Large intestine (tissue), 3 donors: ENCODE measurements around the gene PDE4D. TPM values are rescaled to one million over a fixed set of nuclear protein-coding genes. Genes with fewer than 3 reads are reported as not detected.
"Not testable (repeated sequence)": the region's sequence is repeated elsewhere in the genome, so short reads cannot be mapped to it uniquely, and the experiment has no call there.

Source experiments
- DNase-seq, 2 donors: peaks; one replicate each; pipeline versions ENCODE4 v3.0.0 to v3.0.0-alpha.2; 2013
- H3K27ac ChIP-seq: one replicate; pipeline ENCODE4 v1.5.1; 2013; ENCODE audit warnings: low read length
- H3K27me3 ChIP-seq: 2 replicates; pipeline ENCODE4 v1.6.1; 2013; ENCODE audit warnings: low read length; ENCODE audit not compliant: control insufficient read depth, insufficient read depth
- H3K36me3 ChIP-seq: 2 replicates; pipeline ENCODE4 v1.6.1; 2013; ENCODE audit warnings: low read length; ENCODE audit not compliant: control insufficient read depth, insufficient read depth
- H3K4me1 ChIP-seq: one replicate; pipeline ENCODE4 v1.6.1; 2013; ENCODE audit warnings: low read length; ENCODE audit not compliant: control insufficient read depth, insufficient read depth
- H3K4me3 ChIP-seq: one replicate; pipeline ENCODE4 v1.5.1; 2013; ENCODE audit warnings: low read length
- H3K9me3 ChIP-seq: one replicate; pipeline ENCODE4 v1.6.1; 2013; ENCODE audit warnings: mild to moderate bottlenecking, low read depth, low read length, moderate library complexity; ENCODE audit not compliant: control insufficient read depth
- WGBS: methylation state at CpG from one replicate; pipeline ENCODE4 v1.1.5; 2013; ENCODE audit warnings: low lambda C conversion rate; ENCODE audit not compliant: insufficient coverage; 5-methylcytosine and 5-hydroxymethylcytosine counted together
- polyA plus RNA-seq: library from polyadenylated mRNA; unstranded; fragments of 120-200 nt; gene quantifications from one replicate; pipeline ENCODE4 v1.2.1, GENCODE V29; 2013

Gene PDE4D
- polyA plus RNA-seq, 1 donor, result 13.5 TPM

- 100% methylated on average over 1 of the region's 4 CpGs for WGBS
- Histone ChIP-seq H3K4me3 (no peak overlapping the region), H3K9me3 (no peaks in the 10 kb centered on the region), H3K4me1 (no peaks in the 10 kb centered on the region), H3K27ac (no peak overlapping the region), H3K36me3 (no peaks in the 10 kb centered on the region), H3K27me3 (no peaks in the 10 kb centered on the region)
- no peak for DNase-seq
Observed at GRCh38 chr5:59003124-59003523, 890.4 kb downstream of the PDE4D start.

GRCh38 chr5:59002162-59002825, 891.2 kb downstream of the PDE4D start:
- no peaks in the 10 kb centered on the region for H3K9me3 ChIP-seq
- no peak for DNase-seq
- H3K4me1 ChIP-seq, result no peaks in the 10 kb centered on the region
- H3K36me3 ChIP-seq, result no peaks in the 10 kb centered on the region
- H3K4me3 ChIP-seq, result no peak overlapping the region
- H3K27me3 ChIP-seq, result no peaks in the 10 kb centered on the region
- WGBS, result 100% methylated on average over 1 of the region's 1 CpG
- no peak overlapping the region for H3K27ac ChIP-seq

GRCh38 chr5:59001716-59002115, 891.8 kb downstream of the PDE4D start:
- H3K4me1 ChIP-seq, result no peaks in the 10 kb centered on the region
- 95% methylated on average over 3 of the region's 6 CpGs for WGBS
- H3K36me3 ChIP-seq, result no peaks in the 10 kb centered on the region
- H3K27me3 ChIP-seq, result no peaks in the 10 kb centered on the region
- H3K4me3 ChIP-seq, result no peak overlapping the region
- no peak overlapping the region for H3K27ac ChIP-seq
- no peak for DNase-seq
- H3K9me3 ChIP-seq, result no peaks in the 10 kb centered on the region

- Histone ChIP-seq H3K27ac (no peak overlapping the region), H3K4me1 (no peaks in the 10 kb centered on the region), H3K36me3 (no peaks in the 10 kb centered on the region), H3K9me3 (no peaks in the 10 kb centered on the region), H3K4me3 (no peak overlapping the region), H3K27me3 (no peaks in the 10 kb centered on the region)
- DNase-seq, result no peak
Observed at GRCh38 chr5:59001154-59001553, 892.4 kb downstream of the PDE4D start.

- Histone ChIP-seq H3K9me3 (no peaks in the 10 kb centered on the region), H3K27ac (no peak overlapping the region), H3K27me3 (no peaks in the 10 kb centered on the region), H3K36me3 (no peaks in the 10 kb centered on the region), H3K4me3 (no peak overlapping the region), H3K4me1 (no peaks in the 10 kb centered on the region)
- WGBS, result no CpG with 5 or more reads among the region's 3 CpGs
- no peak for DNase-seq
Observed at GRCh38 chr5:59000211-59000610, 893.3 kb downstream of the PDE4D start.

- DNase-seq, result no peak
- H3K4me1 ChIP-seq, result no peaks in the 10 kb centered on the region
- no peaks in the 10 kb centered on the region for H3K36me3 ChIP-seq
- WGBS, result no CpG with 5 or more reads among the region's 7 CpGs
- H3K9me3 ChIP-seq, result no peaks in the 10 kb centered on the region
- no peak overlapping the region for H3K4me3 ChIP-seq
- no peak overlapping the region for H3K27ac ChIP-seq
- H3K27me3 ChIP-seq, result no peaks in the 10 kb centered on the region
Observed at GRCh38 chr5:58999804-59000203, 893.7 kb downstream of the PDE4D start.

- Histone ChIP-seq H3K4me3 (no peak overlapping the region), H3K4me1 (no peaks in the 10 kb centered on the region), H3K36me3 (no peaks in the 10 kb centered on the region), H3K27me3 (no peaks in the 10 kb centered on the region), H3K9me3 (no peaks in the 10 kb centered on the region), H3K27ac (no peak overlapping the region)
- WGBS, result 90% methylated on average over 2 of the region's 2 CpGs
- no peak for DNase-seq
Observed at GRCh38 chr5:58998544-58998943, 895.0 kb downstream of the PDE4D start.

GRCh38 chr5:58995779-58996178, 897.7 kb downstream of the PDE4D start:
- not testable (repeated sequence) for H3K4me1 ChIP-seq, DNase-seq, H3K27ac ChIP-seq, H3K27me3 ChIP-seq, H3K4me3 ChIP-seq, H3K36me3 ChIP-seq, H3K9me3 ChIP-seq
- no CpG with 5 or more reads among the region's 3 CpGs for WGBS

- H3K4me3 ChIP-seq, result no peak overlapping the region
- no CpG with 5 or more reads among the region's 1 CpG for WGBS
- peaks cover 11% of the 10 kb centered on the region for H3K36me3 ChIP-seq
- no peak for DNase-seq
- no peaks in the 10 kb centered on the region for H3K4me1 ChIP-seq
- H3K9me3 ChIP-seq, result no peaks in the 10 kb centered on the region
- no peak overlapping the region for H3K27ac ChIP-seq
- no peaks in the 10 kb centered on the region for H3K27me3 ChIP-seq
Observed at GRCh38 chr5:58993461-58993860, 900.1 kb downstream of the PDE4D start.

GRCh38 chr5:58988938-58989337, 904.6 kb downstream of the PDE4D start:
- Histone ChIP-seq H3K4me1 (no peaks in the 10 kb centered on the region), H3K9me3 (no peaks in the 10 kb centered on the region), H3K27me3 (no peaks in the 10 kb centered on the region), H3K27ac (no peak overlapping the region), H3K36me3 (peaks cover 19% of the 10 kb centered on the region), H3K4me3 (no peak overlapping the region)
- WGBS, result no CpG with 5 or more reads among the region's 2 CpGs
- no peak for DNase-seq

- H3K27me3 ChIP-seq, result no peaks in the 10 kb centered on the region
- peaks cover 31% of the 10 kb centered on the region for H3K36me3 ChIP-seq
Observed at GRCh38 chr5:58987193-58987592, 906.3 kb downstream of the PDE4D start.

More at GRCh38 chr5:58987193-58987592, 906.3 kb downstream of the PDE4D start:
- Histone ChIP-seq H3K27ac (no peak overlapping the region), H3K4me1 (no peaks in the 10 kb centered on the region), H3K9me3 (no peaks in the 10 kb centered on the region), H3K4me3 (no peak overlapping the region)
- DNase-seq, result no peak
